Measurements from ENCODE around the gene FRMD4A. TPM values are rescaled to one million over a fixed set of nuclear protein-coding genes. Genes with fewer than 3 reads are reported as not detected.

FRMD4A gene
- total and polyA plus RNA-seq, 8 donors: 6.9 to 25.3 (median 11.3) TPM

GRCh38 chr10:14020037-14020664 is 310.6 kb downstream of the FRMD4A start:
- 74 to 84% (median 80%) methylated on average over 8 to 9 of the region's 9 CpGs for WGBS, 5 donors
- TF ChIP-seq POLR2AphosphoS5 (IDR thresholded peaks at IDR 0.05): no peak
- TF ChIP-seq EP300 (IDR thresholded peaks at IDR 0.05): no peak
- TF ChIP-seq POLR2A (IDR thresholded peaks at IDR 0.05): no peak
- no peak for TF ChIP-seq CTCF (IDR thresholded peaks at IDR 0.05)
- intact Hi-C loops (cut with DNase I; ENCODE audit: low total_unique reads): no loop called here

GRCh38 chr10:14017467-14017866 is 313.3 kb downstream of the FRMD4A start:
- DNase-seq: no peak
- Histone ChIP-seq H3K27me3 (peaks cover 0 to 11% (median 0%) of the 10 kb centered on the region in 3 donors), H3K27ac (no peak overlapping the region), H3K4me3 (no peak overlapping the region), H3K36me3 (no peaks in the 10 kb centered on the region), H3K9me3 (peaks cover 0 to 15% (median 7%) of the 10 kb centered on the region in 4 donors), H3K4me1 (peaks cover 0 to 3% (median 0%) of the 10 kb centered on the region in 4 donors)
- intact Hi-C loops (cut with DNase I; ENCODE audit: low total_unique reads): no loop called here
- TF ChIP-seq CTCF (IDR thresholded peaks at IDR 0.05): no peak
- no peak for TF ChIP-seq POLR2A (IDR thresholded peaks at IDR 0.05)
- no peak for TF ChIP-seq POLR2AphosphoS5 (IDR thresholded peaks at IDR 0.05)
- no peak for TF ChIP-seq EP300 (IDR thresholded peaks at IDR 0.05)
- 49 to 73% (median 66%) methylated on average over 3 of the region's 3 CpGs for WGBS, 5 donors

More at GRCh38 chr10:14020037-14020664, 310.6 kb downstream of the FRMD4A start:
- no peak overlapping the region for H3K4me3 ChIP-seq
- no peak for DNase-seq
- no peak overlapping the region for H3K27ac ChIP-seq
- H3K9me3 ChIP-seq: peaks cover 0 to 15% (median 7%) of the 10 kb centered on the region in 4 donors
- H3K36me3 ChIP-seq: no peaks in the 10 kb centered on the region
- H3K4me1 ChIP-seq: peaks cover 0 to 3% (median 0%) of the 10 kb centered on the region in 4 donors
- H3K27me3 ChIP-seq: peaks cover 0 to 11% (median 0%) of the 10 kb centered on the region in 3 donors

- intact Hi-C loops (cut with DNase I; ENCODE audit: low total_unique reads): no loop called here
- no peak for DNase-seq
- 61 to 75% (median 65%) methylated on average over 6 of the region's 6 CpGs for WGBS, 5 donors
- H3K27ac ChIP-seq: no peak overlapping the region
- H3K4me3 ChIP-seq: no peak overlapping the region
- no peak for TF ChIP-seq CTCF (IDR thresholded peaks at IDR 0.05)
- no peak for TF ChIP-seq POLR2AphosphoS5 (IDR thresholded peaks at IDR 0.05)
- no peak for TF ChIP-seq POLR2A (IDR thresholded peaks at IDR 0.05)
- H3K4me1 ChIP-seq: no peaks in the 10 kb centered on the region
- peaks cover 0 to 11% (median 0%) of the 10 kb centered on the region in 3 donors for H3K27me3 ChIP-seq
- H3K9me3 ChIP-seq: peaks cover 0 to 15% (median 7%) of the 10 kb centered on the region in 4 donors
- no peaks in the 10 kb centered on the region for H3K36me3 ChIP-seq
Observed at GRCh38 chr10:14016931-14017333, 313.8 kb downstream of the FRMD4A start.

- Histone ChIP-seq H3K36me3 (no peaks in the 10 kb centered on the region), H3K4me1 (no peaks in the 10 kb centered on the region), H3K4me3 (no peak overlapping the region), H3K27ac (no peak overlapping the region), H3K9me3 (peaks cover 0 to 15% (median 7%) of the 10 kb centered on the region in 4 donors), H3K27me3 (peaks cover 0 to 16% (median 7%) of the 10 kb centered on the region in 3 donors)
- WGBS, 5 donors: 43 to 50% (median 45%) methylated on average over 8 of the region's 8 CpGs
- peak in 1 of 2 donors; percentile 70 for DNase-seq
- intact Hi-C loops (cut with DNase I; ENCODE audit: low total_unique reads): no loop called here
- TF ChIP-seq POLR2A (IDR thresholded peaks at IDR 0.05) (no peak), POLR2AphosphoS5 (IDR thresholded peaks at IDR 0.05) (peak in 1 of 3 donors; percentile 30)
Observed at GRCh38 chr10:14016011-14016536, 314.6 kb downstream of the FRMD4A start.

GRCh38 chr10:14014423-14014822 is 316.3 kb downstream of the FRMD4A start:
- Histone ChIP-seq H3K27ac (no peak overlapping the region), H3K4me1 (peaks cover 0 to 7% (median 0%) of the 10 kb centered on the region in 4 donors), H3K36me3 (no peaks in the 10 kb centered on the region), H3K4me3 (no peak overlapping the region), H3K27me3 (peaks cover 0 to 24% (median 11%) of the 10 kb centered on the region in 3 donors), H3K9me3 (peaks cover 0 to 9% (median 3%) of the 10 kb centered on the region in 4 donors)
- no peak for DNase-seq
- TF ChIP-seq CTCF (IDR thresholded peaks at IDR 0.05) (no peak), EP300 (IDR thresholded peaks at IDR 0.05) (no peak), POLR2AphosphoS5 (IDR thresholded peaks at IDR 0.05) (no peak), POLR2A (IDR thresholded peaks at IDR 0.05) (no peak)
- intact Hi-C loops (cut with DNase I; ENCODE audit: low total_unique reads): no loop called here
- 77 to 88% (median 80%) methylated on average over 5 of the region's 5 CpGs for whole genome bisulfite sequencing, 5 donors

Measured in stomach (tissue), 9 donors.